Astrocyte (in vitro differentiated cells and primary cell): ENCODE data around the gene CCDC74B. TPM values are rescaled to one million over a fixed set of nuclear protein-coding genes. Genes with fewer than 3 reads are reported as not detected.
"Not testable (repeated sequence)": the region's sequence is repeated elsewhere in the genome, so short reads cannot be mapped to it uniquely, and the experiment has no call there.

Experiments used
- DNase-seq: peaks from one replicate; pipeline ENCODE4 v3.0.0-alpha.2; 2010; ENCODE audit warnings: low read depth
- FAIRE-seq: peaks from 2 replicates; lab custom pipeline; 2011; peaks lifted over from hg19 to GRCh38; lab: Jason Lieb, UNC
- H2AFZ ChIP-seq: 2 replicates; pipeline ENCODE4 v1.6.0; 2012; ENCODE audit warnings: low read depth, low read length, inconsistent platforms
- H3K27ac ChIP-seq: 2 replicates; pipeline ENCODE4 v1.5.1; 2011; ENCODE audit warnings: low read depth, low read length, inconsistent platforms
- H3K27me3 ChIP-seq: 2 replicates; pipeline ENCODE4 v1.6.0; 2011; ENCODE audit warnings: low read length, inconsistent platforms; ENCODE audit not compliant: insufficient read depth
- H3K36me3 ChIP-seq: 2 replicates; pipeline ENCODE4 v1.5.1; 2011; ENCODE audit warnings: low read length, inconsistent platforms; ENCODE audit not compliant: insufficient read depth
- H3K4me1 ChIP-seq: 2 replicates; pipeline ENCODE4 v1.5.1; 2011; ENCODE audit warnings: low read length, inconsistent platforms; ENCODE audit not compliant: insufficient read depth
- H3K4me2 ChIP-seq: 2 replicates; pipeline ENCODE4 v1.6.0; 2012; ENCODE audit warnings: low read length, inconsistent platforms
- H3K4me3 ChIP-seq: 2 replicates; pipeline ENCODE4 v1.5.1; 2011; ENCODE audit warnings: low read depth, mild to moderate bottlenecking, low read length, inconsistent platforms; ENCODE audit not compliant: insufficient read depth
- H3K79me2 ChIP-seq: 2 replicates; pipeline ENCODE4 v1.6.0; 2012; ENCODE audit warnings: mild to moderate bottlenecking, low read length, inconsistent platforms; ENCODE audit not compliant: insufficient read depth
- H3K9ac ChIP-seq: 2 replicates; pipeline ENCODE4 v1.6.0; 2012; ENCODE audit warnings: mild to moderate bottlenecking, low read length, inconsistent platforms
- H3K9me3 ChIP-seq: 2 replicates; pipeline ENCODE4 v1.5.1; 2012; ENCODE audit warnings: low read depth, mild to moderate bottlenecking, low read length, inconsistent platforms; ENCODE audit not compliant: insufficient read depth
- H4K20me1 ChIP-seq: 2 replicates; pipeline ENCODE4 v1.6.0; 2012; ENCODE audit warnings: low read length, inconsistent platforms; ENCODE audit not compliant: insufficient read depth
- H3K27ac Mint-ChIP-seq: one replicate; pipeline ENCODE4 v1.8.0; 2021; ENCODE audit warnings: mild to moderate bottlenecking, mixed read lengths; ENCODE audit not compliant: unreplicated experiment
- H3K27me3 Mint-ChIP-seq: one replicate; pipeline ENCODE4 v1.8.0; 2021; ENCODE audit warnings: low read depth, mixed read lengths; ENCODE audit not compliant: unreplicated experiment
- H3K36me3 Mint-ChIP-seq: one replicate; pipeline ENCODE4 v1.8.0; 2021; ENCODE audit warnings: low read depth, mixed read lengths; ENCODE audit not compliant: unreplicated experiment
- H3K4me1 Mint-ChIP-seq: one replicate; pipeline ENCODE4 v1.8.0; 2021; ENCODE audit warnings: low read depth, mixed read lengths; ENCODE audit not compliant: unreplicated experiment
- H3K4me3 Mint-ChIP-seq: one replicate; pipeline ENCODE4 v1.8.0; 2021; ENCODE audit warnings: mild to moderate bottlenecking, moderate library complexity, mixed read lengths; ENCODE audit not compliant: unreplicated experiment
- H3K9me3 Mint-ChIP-seq: one replicate; pipeline ENCODE4 v1.8.0; 2021; ENCODE audit warnings: mild to moderate bottlenecking, mixed read lengths; ENCODE audit not compliant: unreplicated experiment
- EZH2 ChIP-seq: IDR thresholded peaks from 2 replicates; pipeline ENCODE4 v1.6.1; 2012; ENCODE audit warnings: mild to moderate bottlenecking, low read length, inconsistent platforms; ENCODE audit not compliant: insufficient read depth
- total RNA-seq: library from RNA; stranded (reverse); gene quantifications from 2 replicates; pipeline ENCODE4 v1.2.1, GENCODE V29; 2021
- TF ChIP-seq, protein P1 (sequence below): IDR thresholded peaks from 2 replicates; pipeline ENCODE4 v1.5.1; 2011; ENCODE audit warnings: low read depth, mild to moderate bottlenecking, inconsistent platforms, low read length, moderate library complexity; ENCODE audit not compliant: insufficient read depth

Gene CCDC74B
- total RNA-seq, 1 donor from 2014 or later = 3.0 TPM

GRCh38 chr2:130160131-130160530 is 15.2 kb upstream of the CCDC74B start:
- no peaks in the 10 kb centered on the region for H4K20me1 ChIP-seq
- no peaks in the 10 kb centered on the region for H3K9me3 Mint-ChIP-seq
- no peak overlapping the region for H3K27ac ChIP-seq
- H3K9me3 ChIP-seq = no peaks in the 10 kb centered on the region
- H3K36me3 Mint-ChIP-seq = peaks cover 5% of the 10 kb centered on the region
- peaks cover 2% of the 10 kb centered on the region for H3K4me1 Mint-ChIP-seq
- H3K4me3 ChIP-seq = no peak overlapping the region
- TF ChIP-seq, protein P1, sequence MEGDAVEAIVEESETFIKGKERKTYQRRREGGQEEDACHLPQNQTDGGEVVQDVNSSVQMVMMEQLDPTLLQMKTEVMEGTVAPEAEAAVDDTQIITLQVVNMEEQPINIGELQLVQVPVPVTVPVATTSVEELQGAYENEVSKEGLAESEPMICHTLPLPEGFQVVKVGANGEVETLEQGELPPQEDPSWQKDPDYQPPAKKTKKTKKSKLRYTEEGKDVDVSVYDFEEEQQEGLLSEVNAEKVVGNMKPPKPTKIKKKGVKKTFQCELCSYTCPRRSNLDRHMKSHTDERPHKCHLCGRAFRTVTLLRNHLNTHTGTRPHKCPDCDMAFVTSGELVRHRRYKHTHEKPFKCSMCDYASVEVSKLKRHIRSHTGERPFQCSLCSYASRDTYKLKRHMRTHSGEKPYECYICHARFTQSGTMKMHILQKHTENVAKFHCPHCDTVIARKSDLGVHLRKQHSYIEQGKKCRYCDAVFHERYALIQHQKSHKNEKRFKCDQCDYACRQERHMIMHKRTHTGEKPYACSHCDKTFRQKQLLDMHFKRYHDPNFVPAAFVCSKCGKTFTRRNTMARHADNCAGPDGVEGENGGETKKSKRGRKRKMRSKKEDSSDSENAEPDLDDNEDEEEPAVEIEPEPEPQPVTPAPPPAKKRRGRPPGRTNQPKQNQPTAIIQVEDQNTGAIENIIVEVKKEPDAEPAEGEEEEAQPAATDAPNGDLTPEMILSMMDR = no peak
- TF ChIP-seq EZH2 = no peak
- DNase-seq (no peak), FAIRE-seq (no peak)
- H3K36me3 ChIP-seq = peaks cover 5% of the 10 kb centered on the region
- no peaks in the 10 kb centered on the region for H3K27me3 Mint-ChIP-seq
- H3K9ac ChIP-seq = no peak overlapping the region
- no peaks in the 10 kb centered on the region for H3K27me3 ChIP-seq
- no peak overlapping the region for H2AFZ ChIP-seq
- no peak overlapping the region for H3K4me3 Mint-ChIP-seq
- H3K4me2 ChIP-seq = no peak overlapping the region
- H3K27ac Mint-ChIP-seq = no peak overlapping the region
- H3K4me1 ChIP-seq = no peaks in the 10 kb centered on the region
- H3K79me2 ChIP-seq = no peaks in the 10 kb centered on the region

GRCh38 chr2:130159376-130159775 is 14.5 kb upstream of the CCDC74B start:
- H3K27me3 Mint-ChIP-seq, H3K36me3 ChIP-seq, H3K4me3 Mint-ChIP-seq, H3K27ac Mint-ChIP-seq, H4K20me1 ChIP-seq, H3K4me1 ChIP-seq, H3K79me2 ChIP-seq, H3K9me3 Mint-ChIP-seq, FAIRE-seq, H2AFZ ChIP-seq, H3K27me3 ChIP-seq, H3K4me1 Mint-ChIP-seq, H3K4me3 ChIP-seq, H3K36me3 Mint-ChIP-seq, H3K9ac ChIP-seq, H3K27ac ChIP-seq, DNase-seq, H3K9me3 ChIP-seq, H3K4me2 ChIP-seq: not testable (repeated sequence)

DNA sequence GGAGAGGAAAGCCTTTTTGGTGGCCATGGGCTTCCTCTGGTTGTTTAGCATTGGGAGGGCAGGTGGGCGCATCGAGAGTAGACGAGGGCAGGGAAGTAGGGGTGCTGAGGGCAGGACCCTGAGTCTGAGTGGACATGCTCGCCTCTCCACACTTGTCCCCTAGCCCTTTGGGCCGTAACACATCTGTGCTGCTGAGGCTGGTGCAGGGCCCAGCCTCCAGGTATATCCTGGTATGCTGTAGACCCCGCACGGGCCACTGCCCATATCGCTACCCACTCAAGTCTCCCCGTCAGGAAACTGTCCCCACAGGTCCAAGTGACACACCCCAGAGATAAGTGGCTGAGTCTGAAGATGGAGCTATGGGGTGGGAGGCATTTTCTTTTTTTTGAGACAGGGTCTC is 13.7 kb upstream of the CCDC74B start:
- H3K4me2 ChIP-seq = no peak overlapping the region
- H3K79me2 ChIP-seq = no peaks in the 10 kb centered on the region
- no peaks in the 10 kb centered on the region for H3K27me3 ChIP-seq
- H3K9ac ChIP-seq = no peak overlapping the region
- peaks cover 2% of the 10 kb centered on the region for H3K4me1 Mint-ChIP-seq
- no peaks in the 10 kb centered on the region for H3K36me3 ChIP-seq
- H3K27ac ChIP-seq = no peak overlapping the region
- H3K27me3 Mint-ChIP-seq = no peaks in the 10 kb centered on the region
- H3K9me3 Mint-ChIP-seq = no peaks in the 10 kb centered on the region
- H2AFZ ChIP-seq = no peak overlapping the region
- DNase-seq = no peak
- no peaks in the 10 kb centered on the region for H4K20me1 ChIP-seq
- H3K27ac Mint-ChIP-seq = no peak overlapping the region
- TF ChIP-seq, protein P1 = no peak
- no peak for TF ChIP-seq EZH2
- no peaks in the 10 kb centered on the region for H3K4me1 ChIP-seq
- no peak for FAIRE-seq
- no peak overlapping the region for H3K4me3 ChIP-seq
- no peaks in the 10 kb centered on the region for H3K9me3 ChIP-seq
- no peak overlapping the region for H3K4me3 Mint-ChIP-seq
- peaks cover 4% of the 10 kb centered on the region for H3K36me3 Mint-ChIP-seq

DNA sequence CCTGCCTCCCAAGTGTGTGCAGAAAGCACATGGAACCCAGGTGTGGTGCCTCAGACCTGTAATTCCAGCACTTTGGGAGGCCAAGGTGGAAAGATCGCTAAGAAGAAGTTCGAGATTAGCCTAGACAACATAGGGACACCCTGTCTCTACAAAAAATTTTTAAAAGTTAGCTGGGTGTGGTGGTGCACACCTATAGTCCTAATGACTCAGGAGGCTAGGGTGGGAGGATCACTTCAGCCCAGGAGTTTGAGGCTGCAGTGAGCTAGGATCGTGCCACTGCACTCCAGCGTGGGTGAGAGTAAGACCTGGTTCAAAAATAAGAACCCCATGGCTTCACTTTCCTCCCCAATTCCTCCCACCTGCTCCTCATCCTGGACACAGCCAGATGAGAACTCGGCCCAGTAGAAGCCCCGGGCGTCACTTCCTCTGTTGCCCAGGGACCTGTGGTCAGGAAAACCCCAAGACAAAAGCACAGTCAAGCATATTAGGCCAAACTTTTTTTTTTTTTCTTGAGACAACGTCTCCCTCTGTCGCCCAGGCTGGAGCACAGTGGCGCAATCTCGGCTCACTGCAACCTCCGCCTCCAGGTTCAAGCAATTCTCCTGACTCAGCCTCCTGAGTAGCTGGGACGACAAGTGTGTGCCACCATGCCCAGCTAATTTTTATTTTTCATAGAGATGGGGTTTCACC is 13.1 kb upstream of the CCDC74B start:
- H3K27me3 Mint-ChIP-seq, H3K4me3 ChIP-seq, H4K20me1 ChIP-seq, H3K9ac ChIP-seq, H3K27me3 ChIP-seq, H3K4me2 ChIP-seq, H3K4me1 ChIP-seq, DNase-seq, H3K79me2 ChIP-seq, H3K36me3 Mint-ChIP-seq, H2AFZ ChIP-seq, H3K4me1 Mint-ChIP-seq, H3K9me3 Mint-ChIP-seq, H3K27ac ChIP-seq, H3K36me3 ChIP-seq, FAIRE-seq, H3K4me3 Mint-ChIP-seq, H3K27ac Mint-ChIP-seq, H3K9me3 ChIP-seq: not testable (repeated sequence)

DNA sequence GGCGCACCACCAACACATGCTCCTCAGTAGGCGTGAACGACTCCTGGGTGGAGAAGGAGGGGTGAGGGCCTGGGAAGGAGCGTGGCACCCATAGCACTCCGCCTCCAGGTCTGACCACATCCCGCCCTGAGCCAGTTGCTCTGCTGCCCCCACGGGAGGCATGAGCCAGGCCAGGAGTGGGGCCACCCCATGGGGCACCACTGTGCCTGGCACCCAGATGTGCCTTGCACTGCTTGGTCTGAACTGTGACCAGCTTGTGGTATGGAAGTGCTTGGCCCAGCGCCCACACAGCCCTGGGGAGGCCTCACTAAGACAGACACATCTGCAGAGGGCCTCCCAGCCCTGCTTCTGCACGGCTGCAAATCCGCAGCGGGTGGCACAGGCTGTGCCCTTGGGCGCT is 12.4 kb upstream of the CCDC74B start:
- not testable (repeated sequence) for H3K4me3 ChIP-seq, H3K27me3 Mint-ChIP-seq, H3K36me3 ChIP-seq, H4K20me1 ChIP-seq, H3K27ac ChIP-seq, H3K9ac ChIP-seq, H2AFZ ChIP-seq, H3K4me3 Mint-ChIP-seq, H3K36me3 Mint-ChIP-seq, H3K79me2 ChIP-seq, H3K9me3 ChIP-seq, H3K9me3 Mint-ChIP-seq, H3K4me1 ChIP-seq, DNase-seq, H3K4me2 ChIP-seq, H3K27me3 ChIP-seq, FAIRE-seq, H3K27ac Mint-ChIP-seq, H3K4me1 Mint-ChIP-seq
